Stimulated activated CD4-positive, alpha-beta T cell treated with anti-CD3 and anti-CD28 coated beads, Interleukin-12 subunit alpha, Interleukin-12 subunit beta, amount 100 ng/mL, for 4 hours (primary cell): Measurements from ENCODE around the gene IKBKE.
A peak's percentile ranks its signal among the peaks of the same experiment; 100 is the strongest.
"Not testable (repeated sequence)": the region's sequence is repeated elsewhere in the genome, so short reads cannot be mapped to it uniquely, and the experiment has no call there.

Source experiments
- DNase-seq: peaks from one replicate; pipeline ENCODE4 v3.0.0-alpha.2; 2020

The IKBKE gene

DNA sequence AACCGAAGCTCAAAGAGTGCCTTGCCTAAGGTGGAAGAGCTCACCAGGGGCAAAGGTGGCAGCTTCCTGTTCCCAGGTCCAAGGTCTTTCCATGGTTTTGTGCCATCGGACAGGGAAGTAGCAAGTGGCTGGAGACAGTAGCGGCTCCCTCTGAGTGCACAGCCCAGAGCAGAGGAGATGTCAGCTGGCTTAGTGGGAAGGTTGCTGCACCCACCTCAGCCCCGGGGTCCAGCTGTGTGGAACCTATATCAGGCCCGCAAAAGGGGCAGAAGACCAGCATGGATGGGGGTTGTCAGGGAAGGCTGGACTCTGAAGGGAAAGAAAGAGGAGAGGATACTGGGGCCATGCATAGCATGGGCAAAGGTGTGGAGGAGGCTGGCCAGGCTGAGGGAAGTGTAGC lies 6.8 kb downstream of the IKBKE start:
- DNase-seq, result no peak

DNA sequence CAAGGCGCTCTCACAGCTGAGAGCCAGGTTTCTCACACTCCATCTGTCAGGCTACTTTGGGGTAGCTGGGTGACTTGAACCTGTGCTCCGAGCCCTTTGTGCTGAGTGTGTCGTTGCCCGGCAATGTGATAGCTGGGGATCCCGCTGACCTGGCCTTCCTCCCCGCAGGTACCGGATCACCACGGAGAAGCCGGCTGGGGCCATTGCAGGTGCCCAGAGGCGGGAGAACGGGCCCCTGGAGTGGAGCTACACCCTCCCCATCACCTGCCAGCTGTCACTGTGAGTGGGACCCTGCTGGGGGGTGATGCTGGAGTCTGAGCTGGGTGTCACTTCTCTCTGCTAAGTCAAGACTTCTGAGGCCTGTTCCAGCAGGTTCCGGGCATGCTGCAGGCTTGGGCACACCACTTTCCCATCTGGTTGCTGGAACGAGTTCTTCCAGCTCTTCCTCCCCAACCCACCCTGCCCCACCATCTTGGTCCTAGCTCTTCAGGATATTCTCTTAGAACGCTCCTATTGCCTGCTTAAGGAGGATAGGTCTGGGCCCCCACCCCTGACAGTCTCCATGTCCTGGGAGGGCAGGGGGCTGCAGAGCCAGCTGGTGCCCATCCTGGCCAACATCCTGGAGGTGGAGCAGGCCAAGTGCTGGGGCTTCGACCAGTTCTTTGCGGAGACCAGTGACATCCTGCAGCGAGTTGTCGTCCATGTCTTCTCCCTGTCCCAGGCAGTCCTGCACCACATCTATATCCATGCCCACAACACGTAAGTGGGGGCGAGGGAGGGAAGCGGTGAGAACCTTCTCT lies 7.5 kb downstream of the IKBKE start:
- DNase-seq, result no peak

DNA sequence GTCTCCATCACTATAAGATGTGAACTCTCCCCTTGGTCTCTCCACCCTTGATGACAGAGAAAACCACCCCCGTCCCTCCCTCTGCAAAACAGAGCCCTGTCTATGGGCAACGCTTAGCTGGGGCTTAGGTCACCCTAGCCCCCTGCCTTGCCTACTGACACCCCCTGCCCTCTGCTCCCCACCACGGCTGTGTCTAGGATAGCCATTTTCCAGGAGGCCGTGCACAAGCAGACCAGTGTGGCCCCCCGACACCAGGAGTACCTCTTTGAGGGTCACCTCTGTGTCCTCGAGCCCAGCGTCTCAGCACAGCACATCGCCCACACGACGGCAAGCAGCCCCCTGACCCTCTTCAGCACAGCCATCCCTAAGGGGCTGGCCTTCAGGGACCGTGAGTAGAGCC lies 8.5 kb downstream of the IKBKE start:
- no peak for DNase-seq

DNA sequence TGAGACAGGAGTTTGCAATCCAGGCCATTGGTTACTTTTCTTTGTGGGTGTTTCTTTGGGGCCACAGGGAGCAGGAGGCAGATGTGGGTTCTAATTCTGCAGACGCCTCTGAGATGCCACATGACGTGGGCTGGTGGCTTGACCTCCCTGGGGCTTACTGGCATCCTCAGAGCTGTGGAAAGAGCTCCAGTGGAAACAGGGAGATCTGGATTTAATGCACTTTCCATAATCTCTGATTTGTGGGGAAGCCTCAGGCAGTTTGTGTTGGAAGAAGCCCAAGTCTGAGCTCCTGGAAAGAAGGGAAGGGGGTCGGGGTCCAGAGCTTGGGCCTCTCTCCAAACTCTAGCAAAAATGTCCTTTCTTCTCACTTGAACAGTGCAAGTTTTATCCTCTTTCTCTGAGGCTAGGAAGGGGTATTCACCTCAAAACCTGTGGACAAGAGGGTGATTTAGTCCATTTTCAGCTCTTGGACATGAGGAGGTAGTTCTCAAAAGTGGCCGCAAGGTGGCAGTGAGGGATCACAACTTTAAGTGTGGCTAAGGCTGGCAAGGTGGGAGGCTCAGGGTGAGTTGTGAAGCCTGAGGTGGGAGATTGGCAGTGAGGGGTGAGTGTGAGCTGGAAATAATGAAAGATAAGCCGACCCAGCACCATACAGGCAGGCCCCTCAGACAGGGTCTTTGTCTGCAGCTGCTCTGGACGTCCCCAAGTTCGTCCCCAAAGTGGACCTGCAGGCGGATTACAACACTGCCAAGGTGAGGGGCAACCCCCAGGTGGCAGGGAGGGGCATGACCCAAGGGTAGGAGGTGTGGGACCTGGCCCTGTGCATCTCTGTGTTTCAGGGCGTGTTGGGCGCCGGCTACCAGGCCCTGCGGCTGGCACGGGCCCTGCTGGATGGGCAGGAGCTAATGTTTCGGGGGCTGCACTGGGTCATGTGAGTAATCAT lies 9.2 kb downstream of the IKBKE start:
- peak; percentile 64 for DNase-seq

DNA sequence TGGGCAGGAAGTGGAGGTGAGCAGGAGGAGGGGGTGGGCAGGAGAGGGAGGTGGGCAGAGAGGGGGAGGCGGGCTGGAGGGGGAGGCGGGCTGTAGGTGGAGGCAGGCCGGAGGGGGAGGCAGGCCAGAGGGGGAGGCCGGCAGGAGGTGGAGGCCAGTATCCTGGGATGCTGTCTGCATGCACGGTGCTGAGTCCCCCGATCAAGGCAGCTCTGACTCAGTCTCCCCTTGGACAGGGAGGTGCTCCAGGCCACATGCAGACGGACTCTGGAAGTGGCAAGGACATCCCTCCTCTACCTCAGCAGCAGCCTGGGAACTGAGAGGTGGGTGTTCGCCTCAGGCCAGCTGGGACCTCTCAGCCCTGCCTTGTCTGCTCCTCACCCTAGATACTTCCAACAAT lies 9.9 kb downstream of the IKBKE start:
- no peak for DNase-seq

DNA sequence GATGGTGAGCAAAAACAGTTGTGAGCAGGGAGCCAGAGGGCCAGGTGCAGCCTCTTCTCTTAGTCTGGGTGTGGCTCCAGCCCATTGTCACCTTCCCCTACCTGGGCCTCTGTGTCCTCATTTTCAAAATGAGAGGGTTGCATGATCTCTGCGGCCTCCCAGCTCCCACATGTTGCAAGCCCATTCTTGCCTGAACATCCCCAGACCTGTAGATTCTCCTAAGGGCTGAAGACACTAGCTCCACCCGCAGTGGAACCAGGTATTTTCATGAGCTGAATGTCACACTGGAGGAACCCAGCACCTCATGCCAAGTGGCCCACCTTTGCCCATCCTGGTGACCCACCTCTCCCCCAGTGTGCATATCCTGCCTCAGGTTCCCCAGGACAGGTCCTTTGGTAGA lies 12.3 kb downstream of the IKBKE start:
- no peak for DNase-seq

DNA sequence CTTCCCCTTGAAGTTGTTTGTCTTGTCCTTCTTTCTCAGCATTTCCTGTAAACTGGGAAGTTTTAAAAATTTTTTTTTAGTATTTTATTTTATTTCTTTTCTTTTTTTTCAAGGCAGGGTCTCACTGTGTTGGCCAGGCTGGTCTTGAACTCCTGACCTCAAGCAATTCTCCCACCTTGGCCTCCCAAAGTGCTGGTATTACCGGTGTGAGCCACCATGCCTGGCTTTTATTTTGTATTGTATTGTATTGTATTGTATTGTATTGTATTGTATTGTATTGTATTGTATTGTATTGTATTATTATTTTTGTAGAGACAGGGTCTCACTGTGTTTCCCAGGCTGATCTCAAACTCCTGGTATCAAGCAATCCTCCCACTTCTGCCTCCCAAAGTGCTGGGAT lies 13.6 kb downstream of the IKBKE start:
- not testable (repeated sequence) for DNase-seq

DNA sequence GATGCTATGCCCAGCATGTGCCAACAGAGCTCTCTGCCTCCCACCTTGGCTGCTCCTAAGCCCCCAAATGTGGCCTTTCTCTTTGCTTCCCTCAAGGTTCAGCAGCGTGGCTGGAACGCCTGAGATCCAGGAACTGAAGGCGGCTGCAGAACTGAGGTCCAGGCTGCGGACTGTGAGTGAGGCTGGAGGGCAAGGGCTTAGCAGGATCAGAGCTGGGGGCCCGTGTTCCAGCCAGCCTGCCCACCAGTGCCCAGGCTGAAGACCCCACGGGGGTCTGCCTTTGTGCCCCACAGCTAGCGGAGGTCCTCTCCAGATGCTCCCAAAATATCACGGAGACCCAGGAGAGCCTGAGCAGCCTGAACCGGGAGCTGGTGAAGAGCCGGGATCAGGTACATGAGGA lies 14.6 kb downstream of the IKBKE start:
- no peak for DNase-seq

DNA sequence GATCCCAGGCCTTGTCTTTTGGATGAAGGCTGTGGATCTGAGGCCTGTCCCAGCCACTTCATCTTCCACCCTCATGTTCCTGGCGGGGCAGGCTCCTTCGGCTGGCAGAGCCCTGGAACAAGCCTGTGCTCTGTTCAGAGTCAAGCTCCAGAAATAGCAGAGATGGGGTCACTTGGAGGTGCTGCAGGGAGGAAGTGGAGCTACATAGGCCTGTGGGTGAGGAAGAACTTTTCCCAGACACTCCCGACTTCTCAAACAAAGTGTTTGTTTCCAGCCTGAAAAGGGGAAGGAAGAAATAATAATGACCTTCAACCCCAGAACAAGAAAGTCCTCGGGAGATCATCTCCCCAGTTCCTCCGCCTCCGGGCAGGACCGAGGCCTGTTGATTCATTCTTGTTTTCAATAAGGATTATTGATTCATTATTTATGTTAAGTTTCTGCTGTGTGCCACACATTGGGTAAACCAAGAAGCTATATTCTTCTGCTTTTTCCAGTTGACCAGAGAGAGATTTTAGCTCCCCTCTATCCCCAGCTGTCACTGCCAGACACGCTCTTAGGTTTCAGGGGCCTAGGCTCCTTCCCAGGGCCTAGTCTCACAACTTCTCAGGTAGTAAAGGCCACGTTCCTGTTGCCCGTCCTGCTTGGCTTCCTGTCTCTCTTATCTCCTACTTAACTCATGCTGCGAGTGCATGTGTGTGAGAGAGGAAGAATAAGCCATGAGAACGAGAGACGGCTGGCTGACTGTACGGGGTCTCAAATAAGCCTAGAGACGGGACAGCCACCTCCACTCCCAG lies 16.9 kb downstream of the IKBKE start:
- no peak for DNase-seq

DNA sequence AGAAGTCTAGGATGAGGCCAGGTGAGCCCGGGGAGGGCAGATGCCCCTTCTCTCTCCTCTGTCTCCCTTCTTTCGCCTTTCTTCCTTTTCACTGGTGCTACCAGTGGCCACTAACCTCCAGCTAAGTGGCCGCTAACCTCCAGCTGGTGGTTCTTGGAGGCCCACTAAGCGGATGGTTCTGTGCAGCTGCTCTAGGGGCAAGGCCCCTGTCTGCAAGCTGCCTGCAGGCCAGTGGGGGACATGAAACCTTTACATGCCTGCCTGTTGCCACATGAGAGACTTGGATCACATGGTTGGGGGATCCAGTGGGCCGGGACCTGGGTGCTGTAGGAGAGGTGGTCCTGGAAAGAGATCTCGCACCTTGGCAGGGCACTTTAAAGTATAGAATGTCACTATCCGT lies 17.7 kb downstream of the IKBKE start:
- no peak for DNase-seq

DNA sequence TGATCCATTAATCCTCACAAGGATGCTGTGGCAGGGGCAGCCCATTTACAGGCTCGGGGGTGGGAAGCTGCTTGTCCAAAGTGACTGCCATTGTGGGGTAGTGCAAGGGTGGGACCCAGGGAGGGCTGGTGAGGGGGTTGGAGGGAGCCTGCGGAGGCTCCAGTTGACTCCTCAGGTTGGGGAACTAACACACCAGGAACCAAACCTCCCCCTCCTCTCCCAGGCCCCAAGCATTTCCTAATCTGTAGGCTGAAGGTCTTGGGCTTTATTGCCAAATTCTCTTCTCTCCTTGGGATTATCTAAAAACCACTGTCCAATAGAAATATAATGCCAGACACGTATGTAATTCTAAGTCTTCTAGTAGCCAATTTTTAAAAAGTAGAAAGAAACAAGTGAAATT lies 18.2 kb downstream of the IKBKE start:
- no peak for DNase-seq

DNA sequence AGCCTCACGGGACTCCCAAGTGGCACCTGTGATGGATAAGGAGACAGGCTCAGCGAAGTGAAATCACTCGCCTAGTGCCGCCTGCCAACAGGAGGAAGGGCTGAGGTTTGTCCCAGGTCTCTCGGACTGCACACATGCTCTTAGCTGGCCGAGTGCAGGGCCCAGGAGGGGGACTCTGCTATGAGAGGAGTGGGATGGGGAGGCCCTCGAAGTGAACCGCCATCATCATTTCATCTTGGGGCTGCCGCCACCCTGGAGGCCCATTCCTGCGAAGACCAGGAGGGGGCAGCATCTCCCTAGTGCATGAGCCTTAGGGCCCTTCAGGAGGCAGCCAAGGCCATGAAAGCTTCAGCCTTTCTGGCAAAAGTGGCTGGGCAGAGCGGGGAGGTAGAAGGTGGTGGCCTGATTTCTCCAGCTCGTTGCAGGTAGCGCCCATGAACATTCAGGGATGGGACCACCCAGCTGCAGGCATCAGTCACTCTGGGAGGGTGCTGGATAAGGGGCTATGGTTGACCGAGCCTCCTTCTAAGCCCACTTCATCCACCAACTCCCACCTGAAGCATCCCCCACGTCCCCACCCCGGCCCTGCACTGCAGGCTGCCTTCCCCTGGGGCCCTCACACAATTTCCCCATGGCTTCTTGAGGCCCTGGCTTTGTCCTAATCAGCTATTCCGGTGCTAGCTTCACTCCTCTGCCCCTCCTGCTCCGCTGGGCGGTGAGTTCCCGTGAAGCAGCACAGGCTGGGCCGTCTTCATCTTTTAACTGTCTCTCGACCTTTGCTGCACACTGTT lies 19.9 kb downstream of the IKBKE start:
- DNase-seq, result peak; percentile 74

DNA sequence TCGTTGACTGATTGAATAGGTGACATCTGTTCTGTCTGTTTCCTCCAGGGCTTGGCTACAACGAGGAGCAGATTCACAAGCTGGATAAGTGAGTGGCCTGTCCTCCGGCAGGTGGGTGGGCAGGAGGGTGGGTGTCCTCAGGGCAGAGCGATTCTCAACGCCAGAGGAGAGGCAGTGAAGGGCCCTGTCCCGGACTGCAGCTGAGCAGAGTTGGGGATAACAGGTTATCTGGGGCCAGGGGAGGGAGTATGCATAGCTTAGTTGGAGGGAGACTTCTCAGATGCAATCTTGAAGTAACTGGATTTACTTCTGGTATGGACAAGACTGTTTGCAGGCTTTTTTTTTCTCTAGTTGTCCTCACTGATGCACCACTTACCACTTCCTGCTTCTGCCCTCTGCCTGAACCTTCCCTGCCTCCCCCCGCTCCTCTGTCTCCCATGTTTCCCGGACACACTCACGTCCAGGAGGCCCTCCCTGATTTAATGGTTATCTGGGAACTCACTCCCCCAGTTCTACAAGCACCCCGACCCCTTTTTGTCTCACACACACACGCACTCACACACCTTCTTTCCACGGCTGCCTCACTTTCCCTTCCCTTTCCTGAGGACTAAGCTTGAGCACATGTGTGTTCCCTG lies 20.6 kb downstream of the IKBKE start:
- no peak for DNase-seq

DNA sequence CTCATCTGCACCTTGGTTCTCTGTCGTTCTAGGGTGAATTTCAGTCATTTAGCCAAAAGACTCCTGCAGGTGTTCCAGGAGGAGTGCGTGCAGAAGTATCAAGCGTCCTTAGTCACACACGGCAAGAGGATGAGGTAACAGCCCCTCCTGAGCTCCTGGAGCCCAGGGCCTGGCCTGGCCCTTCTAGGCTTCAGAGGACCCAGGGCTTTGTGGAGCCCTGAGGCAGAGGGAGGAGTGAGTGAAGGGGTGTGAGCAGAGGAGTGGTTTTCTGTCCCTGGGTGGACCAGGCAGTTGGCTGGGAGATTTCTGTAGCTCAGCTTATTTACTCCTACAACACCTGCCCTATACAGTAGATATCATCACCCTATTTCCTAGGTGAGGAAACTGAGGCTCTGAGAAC lies 21.3 kb downstream of the IKBKE start:
- no peak for DNase-seq

DNA sequence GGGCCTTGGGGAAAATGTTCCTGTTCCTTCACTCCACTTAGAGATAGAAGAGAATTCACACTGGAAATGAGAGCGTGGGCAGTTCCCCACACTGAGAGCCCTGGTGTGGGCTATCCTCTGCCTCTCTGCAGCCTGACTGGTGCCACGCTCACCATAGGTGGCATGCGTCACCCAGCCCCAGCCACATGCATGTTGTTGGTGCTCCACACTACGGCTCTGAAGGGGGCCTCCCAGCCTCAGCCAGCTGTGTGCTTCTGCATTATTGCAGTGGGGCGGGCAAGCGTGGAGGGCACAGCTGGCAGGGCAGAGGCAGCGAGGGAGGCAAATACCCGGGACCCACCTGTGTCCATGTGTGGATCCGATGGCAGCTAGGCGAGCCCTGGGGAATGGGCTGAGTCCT lies 22.3 kb downstream of the IKBKE start:
- DNase-seq, result no peak

DNA sequence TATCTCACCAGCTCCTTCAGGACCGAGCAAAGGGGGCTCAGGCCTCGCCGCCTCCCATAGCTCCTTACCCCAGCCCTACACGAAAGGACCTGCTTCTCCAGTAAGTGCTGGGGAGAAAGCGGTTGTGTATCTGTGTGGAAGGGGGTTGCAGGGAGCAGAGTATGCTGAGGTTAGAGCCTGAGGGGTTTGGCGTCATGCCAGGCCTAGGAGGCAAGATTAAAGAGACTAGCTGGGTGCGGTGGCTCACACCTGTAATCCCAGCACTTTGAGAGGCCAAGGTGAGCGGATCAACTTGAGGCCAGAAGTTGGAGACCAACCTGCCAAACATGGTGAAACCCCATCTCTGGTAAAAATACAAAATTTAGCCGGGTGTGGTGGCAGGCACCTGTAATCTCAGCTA lies 23.0 kb downstream of the IKBKE start:
- DNase-seq, result no peak

DNA sequence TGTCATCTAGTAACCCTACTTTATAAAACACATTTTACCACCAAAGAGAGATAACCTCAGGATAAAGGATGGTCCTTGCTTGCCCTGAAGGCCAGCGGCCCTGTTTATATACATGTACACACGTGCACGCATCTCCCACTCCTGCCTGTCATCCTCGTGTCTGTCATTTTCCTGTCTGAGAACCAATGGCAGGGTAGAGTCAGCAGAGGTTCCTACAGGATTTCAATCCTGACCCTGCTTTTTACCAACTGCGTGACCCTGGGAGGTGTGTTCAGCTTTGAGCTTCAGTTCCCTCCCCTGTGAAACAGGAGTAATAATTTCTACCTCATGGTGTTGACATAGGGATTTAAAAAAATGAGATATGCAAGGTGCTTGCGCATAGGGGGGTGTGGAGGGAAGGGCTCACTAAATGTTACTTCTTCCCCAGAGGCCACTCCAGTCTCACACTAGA lies 24.8 kb downstream of the IKBKE start:
- DNase-seq, result no peak

DNA sequence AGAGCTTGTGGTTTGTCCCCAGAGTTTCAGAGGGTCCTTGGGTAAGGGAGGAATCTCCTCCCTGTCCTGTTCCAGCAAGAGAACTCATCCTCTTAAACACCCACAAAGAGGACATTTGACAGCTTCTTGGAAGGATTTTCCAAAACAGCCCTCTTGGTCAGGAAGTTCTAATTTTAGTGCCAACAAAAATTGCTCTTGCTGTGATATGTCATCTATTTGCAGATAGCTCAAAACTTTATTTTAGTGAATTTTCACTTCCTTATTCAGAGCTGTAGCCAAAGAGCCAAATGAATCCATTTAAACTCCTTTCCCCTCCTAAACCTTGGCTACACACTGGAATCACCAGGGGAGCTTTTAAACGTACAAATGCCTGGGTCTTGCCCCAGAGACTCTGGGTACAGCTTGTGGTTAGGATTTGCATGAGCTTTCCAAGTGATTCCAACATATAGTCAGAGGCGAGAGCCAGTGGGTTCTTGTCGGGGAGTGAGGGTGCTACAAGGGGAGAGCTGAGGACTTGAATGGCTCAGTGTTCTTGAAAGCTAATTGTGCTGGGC lies 25.3 kb downstream of the IKBKE start:
- no peak for DNase-seq

DNA sequence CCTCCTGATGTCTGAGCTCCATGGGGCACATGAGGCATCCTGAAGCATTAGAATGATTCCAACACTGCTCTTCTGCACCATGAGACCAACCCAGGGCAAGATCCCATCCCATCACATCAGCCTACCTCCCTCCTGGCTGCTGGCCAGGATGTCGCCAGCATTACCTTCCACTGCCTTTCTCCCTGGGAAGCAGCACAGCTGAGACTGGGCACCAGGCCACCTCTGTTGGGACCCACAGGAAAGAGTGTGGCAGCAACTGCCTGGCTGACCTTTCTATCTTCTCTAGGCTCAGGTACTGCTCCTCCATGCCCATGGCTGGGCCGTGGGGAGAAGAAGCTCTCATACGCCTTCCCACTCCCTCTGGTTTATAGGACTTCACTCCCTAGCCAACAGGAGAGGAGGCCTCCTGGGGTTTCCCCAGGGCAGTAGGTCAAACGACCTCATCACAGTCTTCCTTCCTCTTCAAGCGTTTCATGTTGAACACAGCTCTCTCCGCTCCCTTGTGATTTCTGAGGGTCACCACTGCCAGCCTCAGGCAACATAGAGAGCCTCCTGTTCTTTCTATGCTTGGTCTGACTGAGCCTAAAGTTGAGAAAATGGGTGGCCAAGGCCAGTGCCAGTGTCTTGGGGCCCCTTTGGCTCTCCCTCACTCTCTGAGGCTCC lies 26.0 kb downstream of the IKBKE start:
- no peak for DNase-seq

DNA sequence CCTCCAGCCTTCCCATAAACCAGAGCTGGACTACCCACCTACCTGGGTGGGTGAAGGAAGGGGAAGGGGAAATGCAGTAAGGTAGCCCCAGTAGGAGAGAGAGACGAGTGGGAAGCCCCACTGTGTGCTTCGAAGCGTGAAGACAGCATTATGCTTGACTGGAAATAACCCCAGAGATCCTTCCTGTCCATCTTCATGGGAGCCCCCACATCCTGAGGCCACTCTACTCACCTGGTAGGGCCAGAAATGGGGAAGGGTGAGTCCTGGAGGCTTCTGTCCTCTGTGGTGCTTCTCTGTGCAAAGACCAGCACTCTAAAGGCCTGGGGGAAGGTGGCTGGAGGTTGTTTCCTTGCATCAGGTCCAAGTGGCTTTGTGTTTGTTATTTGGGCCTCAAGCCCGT lies 27.1 kb downstream of the IKBKE start:
- DNase-seq, result no peak

DNA sequence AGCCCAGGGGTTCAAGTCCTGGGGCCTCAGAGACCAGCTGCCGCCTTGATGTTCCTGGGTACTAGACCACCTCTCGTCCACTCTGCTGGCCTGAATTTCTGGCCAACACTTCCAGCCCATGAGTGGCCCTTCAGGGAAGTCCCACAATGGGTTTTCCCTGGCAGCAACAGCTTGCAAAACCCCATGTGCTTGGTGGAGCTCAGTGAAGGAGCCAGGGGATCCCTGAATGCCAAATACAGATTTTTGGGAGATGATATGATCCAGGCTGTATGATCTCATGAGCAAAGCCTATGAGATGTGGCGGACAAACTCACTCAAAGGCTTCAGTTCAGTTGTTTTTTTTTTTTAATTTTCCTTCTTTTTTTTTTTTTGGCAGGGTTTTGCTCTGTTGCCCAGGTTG lies 27.5 kb downstream of the IKBKE start:
- DNase-seq, result no peak
